Measurements from ENCODE around the gene OR10T2. TPM values are rescaled to one million over a fixed set of nuclear protein-coding genes. Genes with fewer than 3 reads are reported as not detected.

Gene OR10T2
- total RNA-seq, 2 donors from 2014 or later = not detected

Other genes starting within 250 kb of the OR10T2 start
- gene CD1D, start 218.6 kb downstream of the OR10T2 start, total RNA-seq = under 1 TPM; 0.94 to 0.99 TPM
- gene CD1A, start 145.0 kb downstream of the OR10T2 start, total RNA-seq = not detected
- gene CD1C, start 109.5 kb downstream of the OR10T2 start, total RNA-seq = 1 to 10 TPM; 1.6 to 5.0 TPM
- gene CD1B, start 67.9 kb downstream of the OR10T2 start, total RNA-seq = not detected
- under 1 TPM in 1 of 2 donors, not detected in 1; 0.42 TPM for gene CD1E, start 45.6 kb downstream of the OR10T2 start, total RNA-seq
- gene OR10K2, start 26.8 kb upstream of the OR10T2 start, total RNA-seq = not detected
- gene OR10K1, start 62.4 kb upstream of the OR10T2 start, total RNA-seq = not detected
- not detected for gene OR10R2, start 72.8 kb upstream of the OR10T2 start, total RNA-seq
- gene OR6Y1, start 154.9 kb upstream of the OR10T2 start, total RNA-seq = not detected
- gene OR6P1, start 171.1 kb upstream of the OR10T2 start, total RNA-seq = not detected
- not detected for gene OR10X1, start 180.4 kb upstream of the OR10T2 start, total RNA-seq
- gene OR10Z1, start 205.8 kb upstream of the OR10T2 start, total RNA-seq = not detected